SH-SY5Y (cell line): ENCODE measurements around the gene ACTR1B.

Experiments
- GATA2 ChIP-seq: IDR thresholded peaks from 2 replicates; pipeline ENCODE4 v1.6.1; 2011; ENCODE audit warnings: mild to moderate bottlenecking, low read depth, low read length
- GATA3 ChIP-seq: IDR thresholded peaks from 2 replicates; pipeline ENCODE4 v1.6.1; 2011; ENCODE audit warnings: low read depth, mild to moderate bottlenecking, low read length, moderate library complexity

- TF ChIP-seq GATA2 (no peak), GATA3 (no peak)
Observed at GRCh38 chr2:97663962-97664635, at the start of gene ACTR1B.
